HCT116 (cell line): ENCODE results near the gene GSPT1. TPM values are rescaled to one million over a fixed set of nuclear protein-coding genes. Genes with fewer than 3 reads are reported as not detected.
"Not testable (repeated sequence)": the region's sequence is repeated elsewhere in the genome, so short reads cannot be mapped to it uniquely, and the experiment has no call there.

ENCODE experiments used
- ATAC-seq: fragments of 200-7000 bp; cut with Tn5 transposase; 2 replicates; pipeline ENCODE4 v1.9.1; 2020; ENCODE audit warnings: mild to moderate bottlenecking, moderate library complexity
- BruUV-seq: library from RNA; stranded (reverse); fragments of 400-500 nt; replicated peaks from 2 replicates; lab custom pipeline; 2021; lab: Mats Ljungman, UMichigan
- CTCF ChIA-PET: fragments of 300-600 bp; sonication (Branson Sonifier 250); formaldehyde crosslinking; loops from one replicate; lab custom pipeline; 2021; ENCODE audit warnings: antibody characterized with exemption; lab: Charles Lee
- POLR2A ChIA-PET: fragments of 300-600, 350-600 bp; sonication (Branson Sonifier 250); formaldehyde crosslinking; loops from one replicate; lab custom pipeline; 2021; ENCODE audit warnings: antibody characterized with exemption; lab: Charles Lee
- RAD21 ChIA-PET, 2 experiments: fragments of 300-600 bp; sonication (Branson Sonifier 250); formaldehyde crosslinking; loops; one replicate each; lab custom pipeline; 2023; ENCODE audit warnings: low total read pairs in 2 of 2; ENCODE audit not compliant: uncharacterized antibody in 2 of 2, unreplicated experiment in 2 of 2, low non-redundant PET in 1 of 2; lab: Charles Lee
- DNase-seq: peaks from one replicate; pipeline ENCODE4 v3.0.0-alpha.2; 2010; ENCODE audit warnings: low read depth, low spot score
- H2AFZ ChIP-seq: fragments of 200-600 bp; shearing (Covaris generic), sonication (generic); 2 replicates; pipeline ENCODE4 v1.6.1; 2017; ENCODE audit warnings: low read depth, mixed run types, mixed read lengths, antibody characterized with exemption, low read length; ENCODE audit not compliant: poor library complexity, severe bottlenecking
- H3K27ac ChIP-seq: 2 replicates; pipeline ENCODE4 v1.5.1; 2012; ENCODE audit warnings: low read depth, low read length
- H3K27me3 ChIP-seq: fragments of 200-600 bp; sonication (generic); 2 replicates; pipeline ENCODE4 v1.6.1; 2016; ENCODE audit warnings: mixed run types, low read length, mixed read lengths; ENCODE audit not compliant: insufficient read depth
- H3K36me3 ChIP-seq, 2 experiments: fragments of 200-500 bp in 1 of 2; fragments of 200-600 bp in 1 of 2; sonication (Bioruptor generic) in 1 of 2; sonication (generic) in 1 of 2; 2 replicates each; pipeline versions ENCODE4 v1.5.1 to v1.6.1; 2014 to 2016; ENCODE audit warnings: low read length in 2 of 2, inconsistent platforms in 1 of 2, mixed read lengths in 1 of 2, mixed run types in 1 of 2; ENCODE audit not compliant: insufficient read depth in 2 of 2, control insufficient read depth in 1 of 2
- H3K4me1 ChIP-seq, 2 experiments: fragments of 200-600 bp in 1 of 2; sonication (generic) in 1 of 2; 2 replicates each; pipeline versions ENCODE4 v1.5.1 to v1.6.1; 2012 to 2017; ENCODE audit warnings: low read length in 2 of 2, inconsistent platforms in 1 of 2, mild to moderate bottlenecking in 1 of 2, mixed read lengths in 1 of 2, mixed run types in 1 of 2, moderate library complexity in 1 of 2; ENCODE audit not compliant: insufficient read depth in 2 of 2, control insufficient read depth in 1 of 2
- H3K4me2 ChIP-seq: fragments of 200-600 bp; sonication (generic); 2 replicates; pipeline ENCODE4 v1.6.1; 2017; ENCODE audit warnings: mixed run types, low read length, mixed read lengths
- H3K4me3 ChIP-seq, 2 experiments: fragments of 200-600 bp in 1 of 2; sonication (generic) in 1 of 2; replicated peaks in 1 of 2; 2 replicates each; pipeline ENCODE4 v1.5.1; 2011 to 2016; ENCODE audit warnings: low read length in 2 of 2, control low read depth in 1 of 2, low read depth in 1 of 2, mild to moderate bottlenecking in 1 of 2, mixed read lengths in 1 of 2, mixed run types in 1 of 2
- H3K79me2 ChIP-seq: fragments of 200-600 bp; sonication (generic); 2 replicates; pipeline ENCODE4 v1.6.1; 2017; ENCODE audit warnings: mild to moderate bottlenecking, mixed run types, low read length, moderate library complexity, mixed read lengths; ENCODE audit not compliant: insufficient read depth
- H3K9ac ChIP-seq: fragments of 200-600 bp; sonication (generic); 2 replicates; pipeline ENCODE4 v1.6.1; 2016; ENCODE audit warnings: low read length, mixed read lengths
- H3K9me2 ChIP-seq: fragments of 200-600 bp; sonication (generic), shearing (Covaris generic); 2 replicates; pipeline ENCODE4 v1.6.1; 2017; ENCODE audit warnings: mixed run types, mild to moderate bottlenecking, moderate library complexity; ENCODE audit not compliant: insufficient read depth
- H3K9me3 ChIP-seq, 2 experiments: fragments of 200-500 bp in 1 of 2; fragments of 200-600 bp in 1 of 2; sonication (Bioruptor generic) in 1 of 2; sonication (generic) in 1 of 2; 2 replicates each; pipeline ENCODE4 v1.6.1; 2014 to 2017; ENCODE audit warnings: low read length in 2 of 2, mixed read lengths in 2 of 2, inconsistent platforms in 1 of 2, low read depth in 1 of 2, mild to moderate bottlenecking in 1 of 2, mixed run types in 1 of 2, moderate library complexity in 1 of 2; ENCODE audit not compliant: control insufficient read depth in 1 of 2, insufficient read depth in 1 of 2
- H4K20me1 ChIP-seq: fragments of 200-600 bp; sonication (generic), shearing (Covaris generic); 2 replicates; pipeline ENCODE4 v1.6.1; 2017; ENCODE audit warnings: mixed run types, mild to moderate bottlenecking, moderate library complexity; ENCODE audit not compliant: insufficient read depth
- CBX3 ChIP-seq: IDR thresholded peaks from 2 replicates; pipeline ENCODE4 v1.6.1; 2012; ENCODE audit warnings: low read depth
- CEBPB ChIP-seq: IDR thresholded peaks from 2 replicates; pipeline ENCODE4 v1.6.1; 2012; ENCODE audit warnings: low read depth
- ELF1 ChIP-seq: IDR thresholded peaks from 2 replicates; pipeline ENCODE4 v1.6.1; 2012; ENCODE audit warnings: low read depth, borderline replicate concordance
- EZH2 ChIP-seq: fragments of 200-600 bp; sonication (generic); IDR thresholded peaks from 2 replicates; pipeline ENCODE4 v1.6.1; 2017; ENCODE audit warnings: antibody characterized with exemption, mixed run types
- RAD21 ChIP-seq: IDR thresholded peaks from 2 replicates; pipeline ENCODE4 v1.6.1; 2012; ENCODE audit warnings: low read depth, mild to moderate bottlenecking
- SIN3A ChIP-seq: IDR thresholded peaks from 2 replicates; pipeline ENCODE4 v1.6.1; 2012; ENCODE audit warnings: low read depth
- SP1 ChIP-seq: IDR thresholded peaks from 2 replicates; pipeline ENCODE4 v1.6.1; 2012; ENCODE audit warnings: low read depth
- SRF ChIP-seq: IDR thresholded peaks from 2 replicates; pipeline ENCODE4 v1.6.1; 2012; ENCODE audit warnings: low read depth
- TCF7L2 ChIP-seq: IDR thresholded peaks from 2 replicates; pipeline ENCODE4 v1.7.0; 2011; ENCODE audit warnings: borderline replicate concordance, inconsistent platforms; ENCODE audit not compliant: insufficient read depth, insufficient read length; ENCODE audit errors: extremely low read depth
- YY1 ChIP-seq: IDR thresholded peaks from 2 replicates; pipeline ENCODE4 v1.6.1; 2011; ENCODE audit warnings: low read length, low read depth, moderate library complexity, mild to moderate bottlenecking; ENCODE audit not compliant: insufficient replicate concordance; ENCODE audit errors: extremely low read depth
- ZFX ChIP-seq: fragments of 450-650 bp; IDR thresholded peaks from 2 replicates; pipeline ENCODE4 v1.6.1; 2017
- ZNF274 ChIP-seq: fragments of 200-500 bp; sonication (Bioruptor generic); IDR thresholded peaks from 2 replicates; pipeline ENCODE4 v1.6.1; 2014; ENCODE audit warnings: mild to moderate bottlenecking, low read depth, low read length, inconsistent platforms
- intact Hi-C: fragments of 100-400 bp; cut with micrococcal nuclease; formaldehyde crosslinking; loops from 2 replicates; pipeline ENCODE4 v1.10.0; 2022
- total RNA-seq: library from RNA; stranded (reverse); gene quantifications from one replicate; pipeline ENCODE4 v1.2.1, GENCODE V29; 2021; ENCODE audit not compliant: unreplicated experiment

The GSPT1 gene
- total RNA-seq, 1 experiment from 2014 or later, result 148 TPM

- no TSS peak for BruUV-seq
- H3K9me2 ChIP-seq, result no peaks in the 10 kb centered on the region
- CTCF ChIA-PET, result no interaction called here
- DNase-seq (no peak), ATAC-seq (no peak)
- TF ChIP-seq RAD21, result no peak
- no peak for TF ChIP-seq SIN3A
- H3K9ac ChIP-seq, result no peak overlapping the region
- no peak overlapping the region for H3K27ac ChIP-seq
- no peaks in the 10 kb centered on the region for H3K79me2 ChIP-seq
- no peaks in the 10 kb centered on the region for H3K9me3 ChIP-seq
- H3K36me3 ChIP-seq, result no peaks in the 10 kb centered on the region
- POLR2A ChIA-PET, result no interaction called here
- no peaks in the 10 kb centered on the region for H4K20me1 ChIP-seq
- no peaks in the 10 kb centered on the region for H3K4me1 ChIP-seq
- intact Hi-C loops, result no loop called here
- no peak overlapping the region for H3K4me3 ChIP-seq
- RAD21 ChIA-PET, result no interaction called here
- H3K4me2 ChIP-seq, result no peak overlapping the region
- H2AFZ ChIP-seq, result no peak overlapping the region
- no peaks in the 10 kb centered on the region for H3K27me3 ChIP-seq
Measured at GRCh38 chr16:11828696-11829095, 87.1 kb downstream of the GSPT1 start.

GRCh38 chr16:11825520-11826165 is 90.1 kb downstream of the GSPT1 start:
- H3K4me1 ChIP-seq, DNase-seq, POLR2A ChIA-PET, H3K27me3 ChIP-seq, H3K4me3 ChIP-seq, H3K9ac ChIP-seq, H3K27ac ChIP-seq, H3K4me2 ChIP-seq, ATAC-seq, H3K79me2 ChIP-seq, H4K20me1 ChIP-seq, H3K9me2 ChIP-seq, H2AFZ ChIP-seq, BruUV-seq, H3K9me3 ChIP-seq, RAD21 ChIA-PET, intact Hi-C loops, CTCF ChIA-PET, H3K36me3 ChIP-seq: not testable (repeated sequence)

- Histone ChIP-seq H4K20me1 (no peaks in the 10 kb centered on the region), H3K9ac (no peak overlapping the region), H3K4me3 (no peak overlapping the region), H3K27me3 (no peaks in the 10 kb centered on the region), H3K9me3 (no peaks in the 10 kb centered on the region), H3K27ac (no peak overlapping the region), H3K4me1 (no peaks in the 10 kb centered on the region), H3K36me3 (no peaks in the 10 kb centered on the region), H3K9me2 (no peaks in the 10 kb centered on the region)
- ChIA-PET CTCF (no interaction called here), RAD21 (no interaction called here)
- BruUV-seq, result no TSS peak
- ATAC-seq (no peak), DNase-seq (no peak)
- TF ChIP-seq YY1 (no peak), CEBPB (no peak), ELF1 (no peak), TCF7L2 (no peak), CBX3 (no peak), SP1 (no peak), ZFX (no peak), EZH2 (no peak), ZNF274 (no peak), SRF (no peak)
- TF ChIP-seq, all 23 proteins: peak for 0
- no peak overlapping the region for H3K4me2 ChIP-seq
- H2AFZ ChIP-seq, result no peak overlapping the region
- POLR2A ChIA-PET, result no interaction called here
- intact Hi-C loops, result no loop called here
- no peaks in the 10 kb centered on the region for H3K79me2 ChIP-seq
Measured at GRCh38 chr16:11824362-11824761, 91.4 kb downstream of the GSPT1 start.
